Activated CD4-positive, alpha-beta T cell treated with anti-CD3 and anti-CD28 coated beads, Interleukin-2, amount 10 ng/mL, durations not matched to agents 7 days and 5 days (primary cell): ENCODE results near the gene CYB5R2. TPM values are rescaled to one million over a fixed set of nuclear protein-coding genes. Genes with fewer than 3 reads are reported as not detected.

Experiments used
- CTCF ChIA-PET: fragments of 350-600 bp; sonication (Branson Sonifier 250); formaldehyde crosslinking; loops from one replicate; lab custom pipeline; 2021; ENCODE audit warnings: antibody characterized with exemption; lab: Charles Lee
- POLR2A ChIA-PET: fragments of 350-600 bp; sonication (Branson Sonifier 250); formaldehyde crosslinking; loops from one replicate; lab custom pipeline; 2021; ENCODE audit warnings: antibody characterized with exemption; lab: Charles Lee
- DNase-seq: peaks from one replicate; pipeline ENCODE4 v3.0.0-alpha.2; 2020
- H3K27ac Mint-ChIP-seq: one replicate; pipeline ENCODE4 v1.8.0; 2021; ENCODE audit warnings: mild to moderate bottlenecking, moderate library complexity, mixed read lengths
- H3K27me3 Mint-ChIP-seq: one replicate; pipeline ENCODE4 v1.8.0; 2021; ENCODE audit warnings: mixed read lengths
- H3K36me3 Mint-ChIP-seq: one replicate; pipeline ENCODE4 v1.8.0; 2021; ENCODE audit warnings: low read depth, mixed read lengths
- H3K4me1 Mint-ChIP-seq: one replicate; pipeline ENCODE4 v1.8.0; 2021; ENCODE audit warnings: mixed read lengths
- H3K4me3 Mint-ChIP-seq: one replicate; pipeline ENCODE4 v1.8.0; 2021; ENCODE audit warnings: mild to moderate bottlenecking, moderate library complexity, mixed read lengths
- H3K9me3 Mint-ChIP-seq: one replicate; pipeline ENCODE4 v1.8.0; 2021; ENCODE audit warnings: mixed read lengths
- total RNA-seq, 2 experiments: library from RNA; stranded (reverse); gene quantifications; one replicate each; pipeline ENCODE4 v1.2.3, GENCODE V29; 2021

CYB5R2 gene
- total RNA-seq, 2 experiments from 2014 or later, result 0.33 to 0.82 TPM

GRCh38 chr11:7683571-7683970 lies 10.3 kb upstream of the CYB5R2 start:
- H3K4me3 Mint-ChIP-seq, result no peak overlapping the region
- DNase-seq, result no peak
- H3K4me1 Mint-ChIP-seq, result no peaks in the 10 kb centered on the region
- H3K36me3 Mint-ChIP-seq, result no peaks in the 10 kb centered on the region
- peaks cover 17% of the 10 kb centered on the region for H3K27me3 Mint-ChIP-seq
- CTCF ChIA-PET, result no interaction called here
- H3K9me3 Mint-ChIP-seq, result no peaks in the 10 kb centered on the region
- no peak overlapping the region for H3K27ac Mint-ChIP-seq
- POLR2A ChIA-PET, result no interaction called here

GRCh38 chr11:7677796-7678201 lies 4.5 kb upstream of the CYB5R2 start:
- no peak overlapping the region for H3K4me3 Mint-ChIP-seq
- H3K27ac Mint-ChIP-seq, result no peak overlapping the region
- peaks cover 5% of the 10 kb centered on the region for H3K4me1 Mint-ChIP-seq
- H3K9me3 Mint-ChIP-seq, result no peaks in the 10 kb centered on the region
- no peak for DNase-seq
- ChIA-PET CTCF (no interaction called here), POLR2A (no interaction called here)
- H3K27me3 Mint-ChIP-seq, result peaks cover 45% of the 10 kb centered on the region
- no peaks in the 10 kb centered on the region for H3K36me3 Mint-ChIP-seq

- POLR2A ChIA-PET, result no interaction called here
- H3K27ac Mint-ChIP-seq, result no peak overlapping the region
- CTCF ChIA-PET, result interaction anchor here (1.2 to 1.7 kb wide), 2 partner anchors 9 to 11 kb away, joined by 3 to 4 read pairs; no protein-coding TSS in a partner anchor
- H3K9me3 Mint-ChIP-seq, result no peaks in the 10 kb centered on the region
- no peak for DNase-seq
- peaks cover 52% of the 10 kb centered on the region for H3K27me3 Mint-ChIP-seq
- H3K4me3 Mint-ChIP-seq, result no peak overlapping the region
- H3K4me1 Mint-ChIP-seq, result peaks cover 8% of the 10 kb centered on the region
- H3K36me3 Mint-ChIP-seq, result no peaks in the 10 kb centered on the region
Observed at GRCh38 chr11:7677071-7677470, 3.8 kb upstream of the CYB5R2 start.

GRCh38 chr11:7675631-7676030 lies 2.3 kb upstream of the CYB5R2 start:
- Mint-ChIP-seq H3K36me3 (no peaks in the 10 kb centered on the region), H3K4me1 (peaks cover 8% of the 10 kb centered on the region), H3K9me3 (no peaks in the 10 kb centered on the region), H3K4me3 (no peak overlapping the region), H3K27me3 (peaks cover 50% of the 10 kb centered on the region), H3K27ac (no peak overlapping the region)
- ChIA-PET POLR2A (no interaction called here), CTCF (interaction anchor here (1.7 kb wide), 1 partner anchor 10 kb away, joined by 4 read pairs; no protein-coding TSS in a partner anchor)
- no peak for DNase-seq

- Mint-ChIP-seq H3K4me3 (peak overlapping the region; percentile 57), H3K27ac (no peak overlapping the region), H3K27me3 (peaks cover 47% of the 10 kb centered on the region), H3K4me1 (peaks cover 8% of the 10 kb centered on the region), H3K36me3 (no peaks in the 10 kb centered on the region), H3K9me3 (no peaks in the 10 kb centered on the region)
- CTCF ChIA-PET, result no interaction called here
- POLR2A ChIA-PET, result no interaction called here
- DNase-seq, result no peak
Observed at GRCh38 chr11:7673724-7674434, 579 bp upstream of the CYB5R2 start.

- Mint-ChIP-seq H3K36me3 (no peaks in the 10 kb centered on the region), H3K9me3 (no peaks in the 10 kb centered on the region), H3K4me3 (no peak overlapping the region), H3K27me3 (peaks cover 41% of the 10 kb centered on the region), H3K4me1 (peaks cover 8% of the 10 kb centered on the region), H3K27ac (no peak overlapping the region)
- ChIA-PET CTCF (no interaction called here), POLR2A (no interaction called here)
- no peak for DNase-seq
Observed at GRCh38 chr11:7672276-7672959, 882 bp downstream of the CYB5R2 start.

GRCh38 chr11:7671347-7672215 lies 1.7 kb downstream of the CYB5R2 start:
- Mint-ChIP-seq H3K4me3 (no peak overlapping the region), H3K27me3 (peaks cover 39% of the 10 kb centered on the region), H3K4me1 (peaks cover 8% of the 10 kb centered on the region), H3K36me3 (no peaks in the 10 kb centered on the region), H3K9me3 (no peaks in the 10 kb centered on the region), H3K27ac (no peak overlapping the region)
- POLR2A ChIA-PET, result no interaction called here
- DNase-seq, result no peak
- CTCF ChIA-PET, result no interaction called here

GRCh38 chr11:7670641-7671040 lies 2.7 kb downstream of the CYB5R2 start:
- peaks cover 30% of the 10 kb centered on the region for H3K27me3 Mint-ChIP-seq
- POLR2A ChIA-PET, result no interaction called here
- CTCF ChIA-PET, result no interaction called here
- DNase-seq, result no peak
- no peak overlapping the region for H3K27ac Mint-ChIP-seq
- H3K9me3 Mint-ChIP-seq, result no peaks in the 10 kb centered on the region
- H3K4me1 Mint-ChIP-seq, result peaks cover 8% of the 10 kb centered on the region
- H3K4me3 Mint-ChIP-seq, result no peak overlapping the region
- no peaks in the 10 kb centered on the region for H3K36me3 Mint-ChIP-seq

GRCh38 chr11:7668911-7669310 lies 4.4 kb downstream of the CYB5R2 start:
- no peak overlapping the region for H3K27ac Mint-ChIP-seq
- H3K27me3 Mint-ChIP-seq, result peaks cover 13% of the 10 kb centered on the region
- POLR2A ChIA-PET, result no interaction called here
- H3K4me1 Mint-ChIP-seq, result peaks cover 4% of the 10 kb centered on the region
- no peaks in the 10 kb centered on the region for H3K36me3 Mint-ChIP-seq
- no peaks in the 10 kb centered on the region for H3K9me3 Mint-ChIP-seq
- no peak for DNase-seq
- CTCF ChIA-PET, result interaction anchor here (0.8 to 1.8 kb wide), 3 partner anchors 39 to 226 kb away, joined by 3 to 4 read pairs (median 4); partner anchors contain the start of gene PPFIBP2
- H3K4me3 Mint-ChIP-seq, result no peak overlapping the region

GRCh38 chr11:7668464-7668863 lies 4.8 kb downstream of the CYB5R2 start:
- no peaks in the 10 kb centered on the region for H3K36me3 Mint-ChIP-seq
- peaks cover 11% of the 10 kb centered on the region for H3K27me3 Mint-ChIP-seq

GRCh38 chr11:7667460-7667859 lies 5.8 kb downstream of the CYB5R2 start:
- ChIA-PET POLR2A (no interaction called here), CTCF (interaction anchor here (1.1 to 1.8 kb wide), 2 partner anchors 27 to 154 kb away, joined by 4 read pairs; partner anchors contain the start of gene PPFIBP2)
- peaks cover 4% of the 10 kb centered on the region for H3K27me3 Mint-ChIP-seq
- H3K36me3 Mint-ChIP-seq, result no peaks in the 10 kb centered on the region
- H3K27ac Mint-ChIP-seq, result no peak overlapping the region
- no peaks in the 10 kb centered on the region for H3K4me1 Mint-ChIP-seq
- H3K4me3 Mint-ChIP-seq, result no peak overlapping the region
- H3K9me3 Mint-ChIP-seq, result no peaks in the 10 kb centered on the region
- no peak for DNase-seq

More at GRCh38 chr11:7668464-7668863, 4.8 kb downstream of the CYB5R2 start:
- ChIA-PET POLR2A (no interaction called here), CTCF (interaction anchor here (1.1 to 1.8 kb wide), 2 partner anchors 155 to 226 kb away, joined by 4 read pairs; partner anchors contain the start of gene PPFIBP2)
- H3K4me1 Mint-ChIP-seq, result peaks cover 4% of the 10 kb centered on the region
- no peak overlapping the region for H3K4me3 Mint-ChIP-seq
- H3K9me3 Mint-ChIP-seq, result no peaks in the 10 kb centered on the region
- H3K27ac Mint-ChIP-seq, result no peak overlapping the region
- no peak for DNase-seq

- H3K4me1 Mint-ChIP-seq, result no peaks in the 10 kb centered on the region
- H3K4me3 Mint-ChIP-seq, result no peak overlapping the region
- no peaks in the 10 kb centered on the region for H3K27me3 Mint-ChIP-seq
- no peaks in the 10 kb centered on the region for H3K36me3 Mint-ChIP-seq
- no peak for DNase-seq
- H3K27ac Mint-ChIP-seq, result no peak overlapping the region
- CTCF ChIA-PET, result interaction anchor here (0.7 to 1.5 kb wide), 2 partner anchors 44 to 62 kb away, joined by 3 to 4 read pairs; no protein-coding TSS in a partner anchor
- H3K9me3 Mint-ChIP-seq, result no peaks in the 10 kb centered on the region
- POLR2A ChIA-PET, result interaction anchor here (0.5 kb wide), 1 partner anchor 389 kb away, joined by 4 read pairs; no protein-coding TSS in a partner anchor
Observed at GRCh38 chr11:7666292-7666866, 6.9 kb downstream of the CYB5R2 start.
